ENCODE data around the gene HPSE2. TPM values are rescaled to one million over a fixed set of nuclear protein-coding genes. Genes with fewer than 3 reads are reported as not detected.
A peak's percentile ranks its signal among the peaks of the same experiment; 100 is the strongest.
"Not testable (repeated sequence)": the region's sequence is repeated elsewhere in the genome, so short reads cannot be mapped to it uniquely, and the experiment has no call there.

HPSE2 gene
- total RNA-seq, 6 experiments from 2014 or later = 0.05 to 0.09 TPM; not detected in 4

GRCh38 chr10:98563811-98564210 lies 671.8 kb downstream of the HPSE2 start:
- H3K9me3 Mint-ChIP-seq = no peaks in the 10 kb centered on the region
- peaks cover 33% of the 10 kb centered on the region for H3K4me1 Mint-ChIP-seq (ENCODE audit: low read depth)
- H3K36me3 Mint-ChIP-seq (ENCODE audit: low read depth) = no peaks in the 10 kb centered on the region
- H3K27me3 Mint-ChIP-seq (ENCODE audit: insufficient read depth) = no peaks in the 10 kb centered on the region
- H3K27ac Mint-ChIP-seq = peak overlapping the region; percentile 54; the same call in 1 of the 2 replicates
- TF ChIP-seq CTCF (IDR thresholded peaks at IDR 0.05) = no peak
- H3K4me3 Mint-ChIP-seq = no peak overlapping the region
- DNase-seq = no peak

- H3K9me3 Mint-ChIP-seq = no peaks in the 10 kb centered on the region
- H3K27ac Mint-ChIP-seq = no peak overlapping the region; the same call in 1 of the 2 replicates
- H3K4me3 Mint-ChIP-seq = no peak overlapping the region
- no peaks in the 10 kb centered on the region for H3K27me3 Mint-ChIP-seq (ENCODE audit: insufficient read depth)
- peak; percentile 19 for DNase-seq
- TF ChIP-seq CTCF (IDR thresholded peaks at IDR 0.05) = no peak
- no peaks in the 10 kb centered on the region for H3K36me3 Mint-ChIP-seq (ENCODE audit: low read depth)
- H3K4me1 Mint-ChIP-seq (ENCODE audit: low read depth) = peaks cover 35% of the 10 kb centered on the region
Observed at GRCh38 chr10:98560565-98560964, 675.1 kb downstream of the HPSE2 start.

- peak; percentile 79 for DNase-seq
- no peak for TF ChIP-seq CTCF (IDR thresholded peaks at IDR 0.05)
- H3K27me3 Mint-ChIP-seq (ENCODE audit: insufficient read depth) = no peaks in the 10 kb centered on the region
- H3K36me3 Mint-ChIP-seq (ENCODE audit: low read depth) = no peaks in the 10 kb centered on the region
- H3K27ac Mint-ChIP-seq = peak overlapping the region; percentile 46
- H3K4me1 Mint-ChIP-seq (ENCODE audit: low read depth) = peaks cover 48% of the 10 kb centered on the region
- no peaks in the 10 kb centered on the region for H3K9me3 Mint-ChIP-seq
- peak overlapping the region; percentile 75 for H3K4me3 Mint-ChIP-seq
Observed at GRCh38 chr10:98556061-98556460, 679.6 kb downstream of the HPSE2 start.

- Mint-ChIP-seq H3K4me1 (ENCODE audit: low read depth) (peaks cover 48% of the 10 kb centered on the region), H3K36me3 (ENCODE audit: low read depth) (no peaks in the 10 kb centered on the region), H3K27me3 (ENCODE audit: insufficient read depth) (no peaks in the 10 kb centered on the region), H3K27ac (peak overlapping the region; percentile 60), H3K4me3 (no peak overlapping the region), H3K9me3 (no peaks in the 10 kb centered on the region)
- DNase-seq = peak; percentile 19
- peak; percentile 20; the same call in 1 of the 2 replicates for TF ChIP-seq CTCF (IDR thresholded peaks at IDR 0.05)
Observed at GRCh38 chr10:98555021-98555619, 680.5 kb downstream of the HPSE2 start.

- H3K36me3 Mint-ChIP-seq (ENCODE audit: low read depth) = not testable (repeated sequence)
Observed at GRCh38 chr10:98541561-98541960, 694.1 kb downstream of the HPSE2 start.

GRCh38 chr10:98539578-98539977 lies 696.1 kb downstream of the HPSE2 start:
- no peaks in the 10 kb centered on the region for H3K36me3 Mint-ChIP-seq (ENCODE audit: low read depth)
- no peaks in the 10 kb centered on the region for H3K27me3 Mint-ChIP-seq (ENCODE audit: insufficient read depth)
- no peak overlapping the region for H3K27ac Mint-ChIP-seq
- no peak for DNase-seq
- peaks cover 23% of the 10 kb centered on the region for H3K4me1 Mint-ChIP-seq (ENCODE audit: low read depth)
- peaks cover 5% of the 10 kb centered on the region for H3K9me3 Mint-ChIP-seq
- TF ChIP-seq CTCF (IDR thresholded peaks at IDR 0.05) = no peak
- H3K4me3 Mint-ChIP-seq = no peak overlapping the region

More at GRCh38 chr10:98541561-98541960, 694.1 kb downstream of the HPSE2 start:
- H3K27ac Mint-ChIP-seq; H3K4me3 Mint-ChIP-seq; H3K9me3 Mint-ChIP-seq; DNase-seq; H3K27me3 Mint-ChIP-seq (ENCODE audit: insufficient read depth): not testable (repeated sequence)
- H3K4me1 Mint-ChIP-seq (ENCODE audit: low read depth) = peaks cover 13% of the 10 kb centered on the region
